Germinal center (tissue), 1 donor: ENCODE measurements around the gene PRX.
"Not testable (repeated sequence)": the region's sequence is repeated elsewhere in the genome, so short reads cannot be mapped to it uniquely, and the experiment has no call there.

ENCODE experiments used
- DNase-seq: peaks from one replicate; pipeline ENCODE4 v3.0.0; 2012; ENCODE audit warnings: mixed read lengths, low spot score

The PRX gene

GRCh38 chr19:40389404-40390083, 23.6 kb downstream of the PRX start:
- no peak for DNase-seq

- DNase-seq: no peak
Measured at GRCh38 chr19:40388481-40388880, 24.7 kb downstream of the PRX start.

GRCh38 chr19:40387155-40387554, 26.0 kb downstream of the PRX start:
- DNase-seq: no peak

GRCh38 chr19:40383668-40384248, 29.4 kb downstream of the PRX start:
- DNase-seq: no peak

- DNase-seq: no peak
Measured at GRCh38 chr19:40381321-40381720, 31.9 kb downstream of the PRX start.

- no peak for DNase-seq
Measured at GRCh38 chr19:40380199-40381037, 32.8 kb downstream of the PRX start.

- DNase-seq: no peak
Measured at GRCh38 chr19:40379446-40380198, 33.6 kb downstream of the PRX start.

- DNase-seq: no peak
Measured at GRCh38 chr19:40378509-40378908, 34.7 kb downstream of the PRX start.

- no peak for DNase-seq
Measured at GRCh38 chr19:40377876-40378385, 35.2 kb downstream of the PRX start.

- no peak for DNase-seq
Measured at GRCh38 chr19:40376286-40376862, 36.8 kb downstream of the PRX start.

GRCh38 chr19:40374084-40374483, 39.1 kb downstream of the PRX start:
- no peak for DNase-seq

- no peak for DNase-seq
Measured at GRCh38 chr19:40371802-40372122, 41.4 kb downstream of the PRX start.

GRCh38 chr19:40370997-40371801, 42.0 kb downstream of the PRX start:
- DNase-seq: no peak

GRCh38 chr19:40370253-40370652, 42.9 kb downstream of the PRX start:
- not testable (repeated sequence) for DNase-seq

- DNase-seq: no peak
Measured at GRCh38 chr19:40369797-40370196, 43.4 kb downstream of the PRX start.

- no peak for DNase-seq
Measured at GRCh38 chr19:40367577-40368434, 45.4 kb downstream of the PRX start.

GRCh38 chr19:40366697-40367561, 46.2 kb downstream of the PRX start:
- no peak for DNase-seq

- DNase-seq: peak; percentile 90
Measured at GRCh38 chr19:40365613-40366401, 47.4 kb downstream of the PRX start.
